Femur (tissue), 1 donor: ENCODE results near the gene ZNF555.
"Not testable (repeated sequence)": the region's sequence is repeated elsewhere in the genome, so short reads cannot be mapped to it uniquely, and the experiment has no call there.

ENCODE experiments used
- DNase-seq: peaks from one replicate; pipeline ENCODE4 v3.0.0-alpha.2; 2017

The ZNF555 gene

GRCh38 chr19:2872175-2872574 lies 30.9 kb downstream of the ZNF555 start:
- not testable (repeated sequence) for DNase-seq

GRCh38 chr19:2877398-2878331 lies 36.4 kb downstream of the ZNF555 start:
- DNase-seq: no peak

DNA sequence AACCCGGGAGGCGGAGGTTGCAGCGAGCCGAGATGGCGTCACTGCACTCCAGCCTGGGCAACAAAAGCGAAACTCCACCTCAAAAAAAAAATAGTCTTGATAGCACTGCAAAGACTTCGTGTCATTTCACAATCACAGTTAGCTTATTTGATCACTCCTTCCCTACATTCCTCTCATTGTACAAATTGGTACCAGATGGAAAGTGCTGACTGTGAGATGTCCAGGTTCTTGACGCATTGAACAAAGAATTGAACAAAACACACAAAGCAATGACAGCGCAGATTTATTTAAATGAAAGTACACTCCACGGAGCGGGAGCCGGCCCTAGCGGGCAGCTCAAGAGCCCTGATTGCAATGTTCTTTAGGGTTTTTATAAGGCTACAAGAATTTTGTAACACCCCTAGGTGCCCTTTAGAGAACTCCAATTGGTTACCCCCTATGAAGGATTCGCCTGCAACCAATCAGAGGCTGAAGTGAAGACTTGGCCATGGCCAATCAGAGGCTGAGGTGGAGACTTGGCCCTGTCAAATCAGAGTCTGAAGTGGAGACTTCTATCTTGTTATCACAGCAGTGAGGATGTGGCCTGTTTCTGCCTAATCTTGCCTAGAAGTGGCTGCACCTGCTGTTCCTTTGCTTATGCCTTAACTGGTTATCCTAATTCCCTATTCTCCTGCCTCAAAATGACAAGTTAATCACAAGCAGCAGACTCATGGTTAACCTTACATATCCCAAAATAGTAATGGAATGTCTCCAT lies 42.6 kb downstream of the ZNF555 start:
- no peak for DNase-seq

GRCh38 chr19:2885736-2886135 lies 44.5 kb downstream of the ZNF555 start:
- no peak for DNase-seq

GRCh38 chr19:2887391-2887914 lies 46.2 kb downstream of the ZNF555 start:
- peak; percentile 26 for DNase-seq

DNA sequence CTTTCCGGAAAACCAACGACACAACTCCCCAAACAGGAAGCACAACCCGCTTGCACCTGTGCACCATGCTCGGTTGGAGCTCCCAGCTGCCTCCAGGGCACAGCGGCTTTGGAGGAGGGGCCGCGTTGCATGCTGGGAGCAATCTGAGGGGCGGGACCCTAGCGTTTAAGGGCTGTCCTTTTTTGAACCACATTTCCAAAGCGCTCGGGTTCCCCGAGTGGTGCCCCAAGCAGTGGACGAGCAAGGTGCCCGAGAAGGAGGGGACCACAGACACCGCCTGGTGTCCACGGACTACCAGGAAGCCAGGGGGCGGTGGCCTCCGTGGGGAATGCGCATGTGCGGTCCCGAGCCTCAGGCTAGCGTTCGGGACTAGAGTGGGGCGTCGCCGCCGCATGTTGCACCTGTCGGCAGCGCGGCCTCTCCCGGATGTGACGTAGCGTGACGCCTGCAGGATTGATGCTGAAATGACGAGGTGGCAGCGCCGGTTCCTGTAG lies 47.5 kb downstream of the ZNF555 start:
- peak; percentile 66 for DNase-seq

DNA sequence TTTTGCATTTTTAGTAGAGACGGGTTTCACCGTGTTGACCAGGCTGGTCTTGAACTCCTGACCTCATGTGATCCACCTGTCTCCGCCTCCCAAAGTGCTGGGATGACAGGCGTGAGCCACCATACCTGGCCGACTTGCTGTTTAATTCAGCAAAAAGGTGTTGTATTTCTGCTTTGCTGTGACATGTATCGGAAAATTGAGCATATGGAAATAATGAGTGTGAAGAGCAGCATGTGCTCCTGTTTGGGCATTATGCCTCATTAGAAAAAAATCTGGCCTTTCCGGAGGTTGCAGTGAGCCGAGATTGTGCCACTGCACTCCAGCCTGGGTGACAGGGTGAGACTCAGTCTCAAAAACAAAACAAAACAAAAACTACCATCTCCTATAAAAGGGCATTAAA lies 49.3 kb downstream of the ZNF555 start:
- not testable (repeated sequence) for DNase-seq

GRCh38 chr19:2896694-2897093 lies 55.4 kb downstream of the ZNF555 start:
- no peak for DNase-seq

GRCh38 chr19:2900296-2901252 lies 59.3 kb downstream of the ZNF555 start, which contains the start of gene ZNF57:
ZNF57 (plus strand) TSS chr19:2900928; CDS start chr19:2901046, 118 bp downstream.
- DNase-seq: peak; percentile 100

DNA sequence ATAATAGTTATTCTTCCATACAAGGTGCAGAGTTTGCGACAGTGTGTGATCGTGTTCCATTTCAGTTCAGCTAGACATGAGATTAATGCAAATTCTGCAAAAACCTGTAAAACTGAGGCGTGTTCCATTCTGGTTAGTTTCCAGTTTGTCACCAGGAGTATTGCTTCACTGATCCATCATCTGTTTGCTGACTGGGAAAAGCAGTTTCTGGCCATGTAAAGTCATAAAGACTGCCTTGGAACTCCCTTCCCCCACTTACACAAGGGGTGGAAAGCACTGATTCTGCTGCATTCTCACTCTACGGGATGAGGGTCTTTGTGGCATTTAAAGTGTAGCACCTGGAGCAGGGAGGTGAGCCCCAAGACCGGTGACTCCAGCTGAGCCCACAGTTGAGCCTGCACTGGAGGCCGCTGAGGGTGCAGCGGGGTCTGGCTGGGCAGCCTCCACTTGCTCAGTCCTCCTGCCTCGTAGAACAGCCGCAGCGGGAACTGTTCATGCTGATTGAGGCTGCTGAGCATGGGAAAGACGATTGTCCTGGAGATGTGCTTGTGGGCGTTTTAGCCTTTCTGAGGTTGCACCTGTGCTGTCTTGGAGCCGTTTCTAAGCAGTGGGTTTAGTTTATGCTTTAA lies 61.4 kb downstream of the ZNF555 start:
- DNase-seq: no peak

DNA sequence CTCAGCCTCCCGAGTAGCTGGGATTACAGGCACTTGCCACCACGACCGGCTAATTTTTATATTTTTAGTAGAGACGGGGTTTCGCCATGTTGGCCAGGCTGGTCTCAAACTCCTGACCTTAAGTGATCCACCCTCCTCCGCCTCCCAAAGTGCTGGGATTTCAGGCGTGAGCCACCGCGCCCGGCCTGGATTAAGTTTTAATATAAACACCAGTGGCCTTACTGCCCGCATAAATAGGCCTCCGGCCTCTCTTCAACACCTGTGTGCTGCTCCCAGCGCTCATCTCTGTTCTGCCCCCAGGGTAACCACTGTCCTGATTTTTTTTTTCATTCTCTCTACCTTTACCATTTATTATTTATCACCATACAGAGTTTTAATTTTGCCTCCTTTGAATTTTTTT lies 62.1 kb downstream of the ZNF555 start:
- DNase-seq: not testable (repeated sequence)

- DNase-seq: no peak
Measured at GRCh38 chr19:2905918-2906519, 64.7 kb downstream of the ZNF555 start.

DNA sequence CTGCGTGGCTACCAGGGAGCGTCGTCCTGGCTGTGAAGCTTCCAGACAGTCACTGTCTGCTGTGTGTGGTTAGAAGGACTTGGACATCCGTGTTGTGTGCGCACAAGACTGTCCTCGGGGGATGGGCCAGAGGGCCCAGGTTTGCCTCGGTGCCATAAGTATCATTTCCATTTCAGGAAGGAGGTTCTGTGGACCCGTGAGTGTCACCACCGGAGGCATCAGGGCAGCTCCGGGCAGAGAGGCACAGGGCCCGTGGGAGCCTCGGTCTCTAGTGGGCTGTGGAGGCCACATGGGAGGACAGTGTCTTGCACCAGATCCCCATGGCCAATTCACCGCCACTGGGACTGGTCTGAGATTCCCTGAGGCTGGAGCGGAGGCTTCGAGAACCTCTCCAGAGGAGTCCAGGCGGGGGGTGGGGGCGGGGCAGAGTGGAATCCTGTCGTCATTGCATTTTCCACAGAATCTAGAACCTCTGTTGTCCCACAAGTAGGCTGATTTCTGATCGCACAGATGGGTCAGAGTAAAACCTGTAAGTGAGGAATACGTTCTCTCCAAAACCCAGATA lies 65.4 kb downstream of the ZNF555 start:
- DNase-seq: no peak
